Kidney (tissue), 14 donors: ENCODE measurements around the gene SYT11. TPM values are rescaled to one million over a fixed set of nuclear protein-coding genes. Genes with fewer than 3 reads are reported as not detected.

Experiments
- DNase-seq, 5 donors: peaks; one replicate each; pipeline ENCODE4 v3.0.0-alpha.2; 2013 to 2020
- FAIRE-seq: peaks from 2 replicates; lab custom pipeline; 2012; peaks lifted over from hg19 to GRCh38; lab: Jason Lieb, UNC
- H3K27ac ChIP-seq, 2 donors: one replicate each; pipeline ENCODE4 v1.7.0; 2013; ENCODE audit warnings: low read depth in 2 of 2, low read length in 2 of 2, inconsistent platforms in 1 of 2
- H3K27me3 ChIP-seq: one replicate; pipeline ENCODE4 v1.7.1; 2013; ENCODE audit warnings: low read length, inconsistent platforms; ENCODE audit not compliant: control insufficient read depth, insufficient read depth
- H3K36me3 ChIP-seq, 3 donors: one replicate each; pipeline versions ENCODE4 v1.7.0 to v1.7.1; 2013; ENCODE audit warnings: low read length in 3 of 3, control low read depth in 1 of 3, inconsistent platforms in 1 of 3; ENCODE audit not compliant: insufficient read depth in 3 of 3, control insufficient read depth in 2 of 3
- H3K4me1 ChIP-seq, 3 donors: one replicate each; pipeline versions ENCODE4 v1.7.0 to v1.7.1; 2013; ENCODE audit warnings: low read length in 3 of 3, inconsistent platforms in 1 of 3, low read depth in 1 of 3; ENCODE audit not compliant: control insufficient read depth in 2 of 3, insufficient read depth in 2 of 3
- H3K4me3 ChIP-seq, 3 donors: one replicate each; pipeline versions ENCODE4 v1.7.0 to v1.8.1; 2013; ENCODE audit warnings: low read length in 3 of 3, control low read depth in 1 of 3, inconsistent platforms in 1 of 3
- H3K9ac ChIP-seq, 3 donors: one replicate each; pipeline versions ENCODE4 v1.7.0 to v1.7.1; 2013; ENCODE audit warnings: low read length in 3 of 3, control low read depth in 1 of 3, inconsistent platforms in 1 of 3
- H3K9me3 ChIP-seq, 3 donors: one replicate each; pipeline versions ENCODE4 v1.7.0 to v1.7.1; 2013; ENCODE audit warnings: low read length in 3 of 3, control low read depth in 1 of 3, inconsistent platforms in 1 of 3; ENCODE audit not compliant: control insufficient read depth in 2 of 3, insufficient read depth in 1 of 3
- CTCF ChIP-seq: IDR thresholded peaks from 3 replicates; pipeline ENCODE4 v1.5.1; 2012; ENCODE audit warnings: mild to moderate bottlenecking, moderate library complexity, borderline replicate concordance; ENCODE audit not compliant: insufficient read depth; ENCODE audit errors: extremely low read depth
- intact Hi-C: fragments of 100-400 bp; cut with DNase I; formaldehyde crosslinking; loops from one replicate; pipeline ENCODE4 v1.11.1; 2022
- polyA plus RNA-seq: library from polyadenylated mRNA; stranded (reverse); fragments of 350-450 nt; fragmentation: Illumina TruSeq; extraction: RNeasy Lipid Tissue Mini Kit (QIAGEN cat#74804); gene quantifications from one replicate; pipeline ENCODE4 v1.2.3, GENCODE V29; 2014; ENCODE audit warnings: low read depth, low replicate concordance; ENCODE audit not compliant: insufficient read depth
- total RNA-seq: library from RNA; stranded (reverse); fragmentation: NEBNext Ultra II Directional; extraction: Animal tissue kit (Norgen Biotek cat#: 25700); gene quantifications from one replicate; pipeline ENCODE4 v1.2.1, GENCODE V29; 2021
- donor health status: control.
- donor health status: control.
- donor health status: control.
- donor health status: control.
- donor health status: control.
- donor health status: DM: yes; HTN: yes; CAD: no.
- donor health status: Normal renal cell carcinoma (clear cell type).

SYT11 gene
- total and polyA plus RNA-seq, 2 donors from 2014 or later: 8.4 to 16.8 TPM

- Histone ChIP-seq H3K4me1 (peaks cover 0 to 17% (median 0%) of the 10 kb centered on the region in 3 donors), H3K36me3 (no peaks in the 10 kb centered on the region), H3K9ac (no peak overlapping the region), H3K27me3 (no peaks in the 10 kb centered on the region), H3K27ac (no peak overlapping the region), H3K9me3 (no peaks in the 10 kb centered on the region), H3K4me3 (no peak overlapping the region)
- FAIRE-seq: no peak
- intact Hi-C loops: no loop called here
- TF ChIP-seq CTCF: no peak
- no peak for DNase-seq
Measured at GRCh38 chr1:155880950-155881349, 21.6 kb downstream of the SYT11 start.

GRCh38 chr1:155882235-155882634, 22.9 kb downstream of the SYT11 start:
- intact Hi-C loops: no loop called here
- no peaks in the 10 kb centered on the region for H3K36me3 ChIP-seq
- H3K9me3 ChIP-seq: no peaks in the 10 kb centered on the region
- H3K9ac ChIP-seq: no peak overlapping the region
- no peaks in the 10 kb centered on the region for H3K27me3 ChIP-seq
- FAIRE-seq (no peak), DNase-seq (no peak)
- no peak for TF ChIP-seq CTCF
- H3K4me1 ChIP-seq: peaks cover 0 to 17% (median 0%) of the 10 kb centered on the region in 3 donors
- no peak overlapping the region for H3K27ac ChIP-seq
- no peak overlapping the region for H3K4me3 ChIP-seq

- peaks cover 0 to 17% (median 0%) of the 10 kb centered on the region in 3 donors for H3K4me1 ChIP-seq
- H3K9ac ChIP-seq: no peak overlapping the region
- H3K9me3 ChIP-seq: no peaks in the 10 kb centered on the region
- H3K36me3 ChIP-seq: no peaks in the 10 kb centered on the region
- TF ChIP-seq CTCF: no peak
- no peak overlapping the region for H3K4me3 ChIP-seq
- no peak overlapping the region for H3K27ac ChIP-seq
- DNase-seq (no peak), FAIRE-seq (no peak)
- intact Hi-C loops: no loop called here
- H3K27me3 ChIP-seq: no peaks in the 10 kb centered on the region
Measured at GRCh38 chr1:155882766-155883165, 23.4 kb downstream of the SYT11 start.
